Sigmoid colon (tissue), 4 donors: ENCODE results near the gene TIGAR.

ENCODE experiments used
- EP300 ChIP-seq, 4 donors: sonication (generic); formaldehyde crosslinking; IDR thresholded peaks; one replicate each; pipeline ENCODE4 v1.6.1; 2017; ENCODE audit warnings: antibody characterized with exemption in 4 of 4
- POLR2A ChIP-seq, 2 donors: fragments of 450-650 bp; IDR thresholded peaks; one replicate each; pipeline ENCODE4 v1.6.1; 2016; ENCODE audit warnings: antibody characterized with exemption in 2 of 2, mild to moderate bottlenecking in 2 of 2, moderate library complexity in 2 of 2
- POLR2AphosphoS5 ChIP-seq, 4 donors: sonication (generic); formaldehyde crosslinking; IDR thresholded peaks; one replicate each; pipeline ENCODE4 v1.6.1; 2017; ENCODE audit warnings: antibody characterized with exemption in 4 of 4
- TF ChIP-seq, protein P1 (sequence below), 4 experiments: fragments of 450-650 bp in 3 of 4; fragments of 200-600 bp in 1 of 4; IDR thresholded peaks; one replicate each; pipeline ENCODE4 v1.5.1; 2016 to 2019; ENCODE audit warnings: antibody characterized with exemption in 4 of 4, mild to moderate bottlenecking in 3 of 4, moderate library complexity in 2 of 4

DNA sequence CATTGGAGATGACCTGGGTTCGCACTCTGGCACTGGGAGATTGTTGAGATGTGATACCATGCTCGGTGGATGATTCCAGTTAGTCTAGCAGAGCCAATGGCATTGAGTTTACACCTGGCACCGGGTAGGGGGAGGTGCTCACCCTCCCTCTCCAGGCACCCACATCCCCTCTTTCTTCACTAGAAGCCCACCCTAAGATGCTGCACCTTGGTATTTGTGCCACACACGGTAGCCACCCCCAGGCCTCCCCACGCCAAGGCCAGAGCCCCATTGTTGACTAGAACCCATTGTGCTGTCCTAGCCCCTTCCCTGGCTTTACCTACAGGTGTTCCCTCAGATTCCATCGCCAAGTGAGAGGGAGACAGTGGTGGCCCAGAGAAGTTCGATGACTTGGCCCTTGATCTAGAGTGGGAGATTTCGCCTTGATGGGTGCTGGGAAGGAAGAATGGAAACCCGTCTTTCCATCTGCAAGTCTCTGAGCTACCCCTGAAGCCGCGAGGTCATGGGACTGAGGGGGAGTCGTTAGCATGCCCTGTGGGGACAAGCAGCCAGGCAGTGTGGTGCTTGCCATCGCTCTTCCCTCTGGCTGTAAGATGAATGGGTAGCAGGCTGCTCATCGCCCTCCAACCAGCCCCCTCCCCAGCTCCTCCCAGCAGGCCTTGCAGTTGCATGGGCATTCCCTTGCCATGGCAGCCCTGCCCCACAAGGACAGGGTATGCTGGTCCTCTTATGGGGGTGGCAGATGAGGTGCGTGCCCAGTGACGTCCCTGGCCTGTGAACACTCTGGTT is 38.7 kb upstream of the TIGAR start:
- TF ChIP-seq, protein P1, sequence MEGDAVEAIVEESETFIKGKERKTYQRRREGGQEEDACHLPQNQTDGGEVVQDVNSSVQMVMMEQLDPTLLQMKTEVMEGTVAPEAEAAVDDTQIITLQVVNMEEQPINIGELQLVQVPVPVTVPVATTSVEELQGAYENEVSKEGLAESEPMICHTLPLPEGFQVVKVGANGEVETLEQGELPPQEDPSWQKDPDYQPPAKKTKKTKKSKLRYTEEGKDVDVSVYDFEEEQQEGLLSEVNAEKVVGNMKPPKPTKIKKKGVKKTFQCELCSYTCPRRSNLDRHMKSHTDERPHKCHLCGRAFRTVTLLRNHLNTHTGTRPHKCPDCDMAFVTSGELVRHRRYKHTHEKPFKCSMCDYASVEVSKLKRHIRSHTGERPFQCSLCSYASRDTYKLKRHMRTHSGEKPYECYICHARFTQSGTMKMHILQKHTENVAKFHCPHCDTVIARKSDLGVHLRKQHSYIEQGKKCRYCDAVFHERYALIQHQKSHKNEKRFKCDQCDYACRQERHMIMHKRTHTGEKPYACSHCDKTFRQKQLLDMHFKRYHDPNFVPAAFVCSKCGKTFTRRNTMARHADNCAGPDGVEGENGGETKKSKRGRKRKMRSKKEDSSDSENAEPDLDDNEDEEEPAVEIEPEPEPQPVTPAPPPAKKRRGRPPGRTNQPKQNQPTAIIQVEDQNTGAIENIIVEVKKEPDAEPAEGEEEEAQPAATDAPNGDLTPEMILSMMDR (IDR thresholded peaks at IDR 0.05): no peak
- TF ChIP-seq EP300 (IDR thresholded peaks at IDR 0.05) (no peak), POLR2AphosphoS5 (IDR thresholded peaks at IDR 0.05) (no peak), POLR2A (IDR thresholded peaks at IDR 0.05) (no peak)
